Measurements from ENCODE around the gene ARHGEF3.

ARHGEF3 gene, protein sequence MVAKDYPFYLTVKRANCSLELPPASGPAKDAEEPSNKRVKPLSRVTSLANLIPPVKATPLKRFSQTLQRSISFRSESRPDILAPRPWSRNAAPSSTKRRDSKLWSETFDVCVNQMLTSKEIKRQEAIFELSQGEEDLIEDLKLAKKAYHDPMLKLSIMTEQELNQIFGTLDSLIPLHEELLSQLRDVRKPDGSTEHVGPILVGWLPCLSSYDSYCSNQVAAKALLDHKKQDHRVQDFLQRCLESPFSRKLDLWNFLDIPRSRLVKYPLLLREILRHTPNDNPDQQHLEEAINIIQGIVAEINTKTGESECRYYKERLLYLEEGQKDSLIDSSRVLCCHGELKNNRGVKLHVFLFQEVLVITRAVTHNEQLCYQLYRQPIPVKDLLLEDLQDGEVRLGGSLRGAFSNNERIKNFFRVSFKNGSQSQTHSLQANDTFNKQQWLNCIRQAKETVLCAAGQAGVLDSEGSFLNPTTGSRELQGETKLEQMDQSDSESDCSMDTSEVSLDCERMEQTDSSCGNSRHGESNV

DNA sequence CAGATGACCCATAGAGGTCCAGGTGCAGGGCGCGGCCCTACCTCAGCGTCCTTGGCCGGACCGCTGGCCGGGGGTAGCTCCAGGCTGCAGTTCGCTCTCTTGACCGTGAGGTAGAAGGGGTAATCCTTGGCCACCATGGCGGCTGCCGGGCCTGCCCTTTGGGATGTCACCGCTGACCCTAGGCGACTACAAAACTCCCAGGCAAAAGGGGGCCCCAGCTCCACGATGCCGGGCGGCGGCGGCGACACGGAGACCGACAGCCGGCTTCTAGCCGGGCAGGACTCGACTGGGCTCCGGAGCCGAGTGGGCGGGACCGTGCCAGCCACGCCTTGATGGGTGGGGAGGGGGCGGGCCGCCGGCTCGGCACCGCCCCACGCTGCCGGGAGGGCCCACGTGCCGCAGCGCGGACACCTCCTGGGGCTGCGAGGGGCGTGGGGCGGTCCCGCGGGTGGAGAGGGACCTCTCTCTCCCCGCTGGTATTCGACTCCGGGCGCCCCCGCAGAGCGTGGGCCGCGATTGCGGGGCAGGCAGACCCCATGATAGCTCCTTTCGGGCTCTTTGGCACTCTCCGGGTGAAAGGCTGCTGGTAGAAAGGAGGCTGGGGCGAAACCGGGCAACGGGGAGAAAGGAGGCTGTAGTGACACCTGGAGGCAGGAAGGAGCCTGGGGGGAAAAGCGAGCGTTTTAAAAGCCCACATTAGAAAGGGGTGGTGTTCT, at the start of gene ARHGEF3:
ARHGEF3 (minus strand) TSS at position 288 of the 716 bp plus-strand sequence; CDS start at position 137, 151 bp downstream.
- peak; percentile 94 for DNase-seq (ENCODE audit: low spot score)

DNA sequence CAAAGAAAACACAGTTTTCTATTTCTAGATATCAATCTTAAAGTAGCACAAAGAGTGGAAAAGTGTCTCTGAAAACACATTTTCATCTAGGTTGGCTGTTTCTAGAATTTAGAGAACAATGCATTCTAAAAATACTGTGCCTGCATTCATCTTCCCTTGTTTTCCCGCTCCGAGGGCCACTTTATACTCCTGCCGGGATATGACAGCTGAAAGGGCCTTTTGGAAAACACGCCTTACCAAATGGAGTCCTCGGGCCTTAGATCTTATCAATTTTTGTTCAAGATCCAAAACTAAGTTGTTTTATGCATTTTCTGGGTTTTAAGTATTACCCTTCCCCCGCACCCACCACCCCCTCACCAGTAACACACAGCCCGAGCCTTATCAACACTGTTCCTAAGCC, 47.9 kb upstream of the ARHGEF3 start:
- no peak for DNase-seq (ENCODE audit: low spot score)

DNA sequence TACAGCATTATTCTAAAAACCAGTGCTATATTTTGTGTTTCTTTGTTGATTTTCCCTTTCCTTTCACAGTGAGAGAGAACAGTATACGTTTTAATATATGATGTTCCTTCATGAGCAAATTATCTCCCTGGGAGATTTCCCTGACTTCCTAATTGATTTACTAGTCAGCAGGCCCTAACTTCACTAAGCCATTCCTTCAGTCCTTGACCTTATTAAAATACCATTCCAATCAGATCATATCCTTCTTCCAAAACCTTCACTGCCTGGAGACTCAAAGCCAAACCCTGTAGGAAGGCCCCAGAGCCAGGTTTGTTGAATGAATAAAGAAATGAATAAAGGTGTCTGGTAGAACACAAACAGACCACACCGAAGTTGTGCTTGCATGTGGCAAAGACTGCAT, 43.8 kb upstream of the ARHGEF3 start:
- DNase-seq (ENCODE audit: low spot score) = peak; percentile 40

DNA sequence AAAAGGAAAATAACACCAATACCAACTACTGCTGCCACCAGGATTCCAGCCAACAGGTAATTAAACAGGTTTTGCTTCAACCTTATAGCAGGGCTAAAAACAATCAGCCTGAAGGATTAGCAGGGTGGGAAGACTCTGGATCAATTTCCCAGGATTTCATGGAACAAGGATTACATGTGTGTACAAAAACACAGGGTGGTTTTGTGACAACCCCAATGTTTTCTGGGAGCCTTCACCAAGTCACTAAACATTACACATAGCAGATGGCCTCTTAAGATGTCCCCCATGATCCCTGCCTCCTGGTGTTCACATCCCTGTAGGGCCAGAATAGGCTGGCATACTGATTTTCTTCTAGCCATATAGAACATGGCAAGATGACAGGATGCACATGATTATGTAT, 42.8 kb upstream of the ARHGEF3 start:
- DNase-seq (ENCODE audit: low spot score) = no peak

DNA sequence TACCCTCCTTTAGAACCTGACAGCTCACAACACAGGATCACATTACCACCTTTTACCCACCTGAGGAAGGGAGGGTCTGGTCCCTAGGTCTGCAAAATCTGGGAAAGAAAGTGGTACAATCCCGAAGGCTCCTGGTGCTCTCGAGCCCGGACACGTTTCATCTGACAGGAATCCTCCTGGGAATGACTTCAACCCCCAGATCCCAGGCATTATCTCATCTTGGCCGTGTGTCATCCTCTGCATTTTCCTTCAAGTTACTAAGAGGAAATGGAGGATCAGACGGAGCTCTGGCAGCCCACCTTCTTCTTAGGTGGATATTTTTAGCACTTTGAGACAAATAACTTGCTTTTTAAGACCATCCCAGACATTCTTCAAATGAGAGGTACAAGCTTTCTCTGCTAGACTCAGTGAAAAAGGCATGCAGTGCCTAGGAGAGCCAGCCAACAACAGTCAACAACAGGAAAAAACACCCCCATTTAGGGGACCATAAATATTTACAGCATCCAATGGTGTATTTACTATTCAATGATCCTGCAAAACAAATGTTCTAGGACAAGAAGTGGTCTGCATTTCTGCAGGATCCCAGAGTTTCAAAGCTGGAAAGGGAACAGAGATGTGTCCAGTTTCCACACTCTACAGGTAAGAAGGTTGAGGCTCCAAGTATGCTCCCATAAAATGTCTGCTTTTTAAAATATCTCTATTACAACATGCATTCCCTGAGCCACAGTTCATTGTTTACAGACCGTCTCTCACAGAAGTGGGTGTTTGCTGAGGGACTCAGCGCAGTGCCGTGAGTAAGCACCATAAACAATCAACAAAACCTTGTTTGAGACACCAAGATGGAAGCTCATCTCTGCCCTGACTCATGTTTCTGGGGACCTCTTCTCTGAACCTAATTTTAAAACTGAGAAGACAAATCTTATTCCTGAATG, 38.3 kb upstream of the ARHGEF3 start:
- DNase-seq (ENCODE audit: low spot score) = peak; percentile 27

DNA sequence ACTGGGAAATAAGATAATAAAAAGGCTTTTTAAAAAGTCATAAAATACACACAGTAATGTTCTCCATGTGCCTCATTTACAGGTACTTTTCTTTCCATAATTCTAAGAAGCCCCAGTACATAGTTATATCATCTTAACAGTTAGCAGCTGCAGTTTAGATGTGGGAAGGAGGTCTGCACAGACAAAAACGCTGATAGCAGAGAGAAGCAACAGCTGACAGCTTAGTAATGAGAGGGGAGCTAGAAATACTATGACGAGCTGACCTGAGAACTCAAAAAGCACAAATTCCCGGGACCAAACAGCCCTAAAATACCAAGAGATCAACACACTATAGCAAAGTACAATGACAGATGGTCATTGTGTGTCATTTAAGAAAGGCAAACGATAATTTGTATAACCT, 36.7 kb upstream of the ARHGEF3 start:
- DNase-seq (ENCODE audit: low spot score) = no peak

DNA sequence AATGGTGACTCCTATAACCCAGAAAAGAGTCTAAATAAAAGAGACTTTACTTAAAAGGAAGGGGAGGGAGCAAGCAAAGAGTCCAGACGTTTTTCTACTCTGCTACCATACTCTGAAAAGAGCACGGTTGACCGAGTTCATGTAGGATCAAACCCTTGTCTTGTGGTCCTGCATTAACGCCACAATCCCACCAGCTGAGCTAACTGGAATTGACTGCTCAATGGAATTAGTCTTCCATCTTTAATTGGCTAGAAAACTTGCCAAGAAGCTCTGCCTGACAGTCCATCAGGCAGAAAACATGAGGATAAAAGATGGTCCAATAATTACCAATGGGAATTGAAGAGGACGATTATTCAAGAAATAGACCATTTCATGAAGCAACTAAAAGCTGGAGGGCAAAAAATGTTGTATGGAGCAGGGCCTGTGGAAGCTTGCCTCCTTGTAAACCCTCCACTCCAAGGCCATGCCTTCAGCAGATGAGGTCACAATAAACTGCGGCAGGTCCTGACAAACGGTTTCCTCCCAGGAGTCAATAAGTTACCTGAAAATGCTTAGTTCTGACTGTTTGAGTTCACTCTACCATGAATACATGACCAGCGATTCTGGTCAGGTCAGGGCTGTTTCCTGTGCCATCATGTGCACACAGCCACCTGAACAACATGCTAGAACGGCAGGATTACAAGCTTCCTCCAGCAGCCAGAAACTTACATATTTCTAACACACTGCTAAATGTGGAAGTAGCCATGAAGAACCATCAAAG, 35.6 kb upstream of the ARHGEF3 start:
- no peak for DNase-seq (ENCODE audit: low spot score)

DNA sequence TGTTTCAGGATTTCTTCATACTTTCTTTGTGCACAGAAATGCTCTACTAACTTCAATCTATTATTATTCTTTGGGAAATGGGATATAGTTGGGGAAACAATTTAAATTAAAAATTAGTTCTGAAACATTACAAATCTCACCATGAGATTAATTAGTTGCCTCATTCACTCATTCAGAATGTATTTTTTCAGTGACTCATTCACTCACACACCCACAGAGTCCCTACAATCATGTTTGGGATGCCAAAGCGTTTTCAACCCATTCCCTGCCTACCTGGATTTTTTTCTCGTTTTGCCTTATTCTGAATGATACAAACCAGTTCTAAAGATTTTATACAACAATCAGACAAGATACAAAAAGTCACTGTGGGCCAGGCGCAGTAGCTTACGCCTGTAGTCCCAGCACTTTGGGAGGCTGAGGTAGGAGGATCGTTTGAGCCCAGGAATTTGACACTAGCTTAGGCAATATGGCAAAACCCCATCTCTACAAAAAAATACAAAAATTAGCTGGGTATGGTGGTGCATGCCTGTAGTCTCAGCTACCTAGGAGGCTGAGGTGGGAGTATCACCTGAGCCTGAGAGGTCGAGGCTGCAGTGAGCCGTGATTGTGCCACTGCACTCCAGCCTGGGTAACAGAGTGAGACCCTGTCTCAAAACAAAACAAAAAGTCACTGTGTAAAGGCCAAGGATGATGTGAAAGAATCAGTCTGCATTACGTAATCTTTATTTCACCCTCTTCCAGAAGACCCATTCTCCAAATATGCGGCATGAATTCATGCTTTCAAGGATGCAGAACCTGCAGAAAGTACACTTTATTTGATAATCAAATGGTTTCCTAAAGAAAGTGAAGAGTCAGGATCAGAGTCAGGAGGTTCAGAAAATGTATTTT, 34.8 kb upstream of the ARHGEF3 start:
- DNase-seq (ENCODE audit: low spot score) = no peak

DNA sequence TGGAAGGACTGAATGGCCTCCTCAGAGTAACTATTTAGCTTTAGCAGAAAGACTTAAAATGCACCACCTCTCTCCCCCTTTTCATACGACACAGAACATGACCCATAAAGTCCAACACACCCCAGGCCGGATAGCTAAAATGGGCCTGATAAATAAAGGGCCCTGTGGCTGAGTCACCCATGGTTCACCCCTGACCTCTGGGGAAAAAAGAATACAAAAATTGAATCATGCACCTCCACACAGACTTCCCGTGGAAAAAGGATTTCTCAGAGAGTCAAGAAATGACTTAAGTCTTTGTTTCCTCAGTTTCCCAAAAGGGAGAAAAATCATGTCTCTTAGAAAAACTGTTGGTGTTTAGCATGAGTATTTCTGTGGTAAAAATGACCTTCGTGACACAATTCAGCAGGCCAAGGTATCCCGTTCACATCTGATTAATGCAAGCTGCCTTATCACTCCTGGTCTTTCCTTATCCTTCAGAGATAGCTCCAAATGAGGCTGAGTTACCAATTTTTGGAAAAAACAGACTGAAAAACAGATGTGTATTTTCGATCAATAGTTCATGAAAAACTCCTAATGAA, 34.0 kb upstream of the ARHGEF3 start:
- no peak for DNase-seq (ENCODE audit: low spot score)

DNA sequence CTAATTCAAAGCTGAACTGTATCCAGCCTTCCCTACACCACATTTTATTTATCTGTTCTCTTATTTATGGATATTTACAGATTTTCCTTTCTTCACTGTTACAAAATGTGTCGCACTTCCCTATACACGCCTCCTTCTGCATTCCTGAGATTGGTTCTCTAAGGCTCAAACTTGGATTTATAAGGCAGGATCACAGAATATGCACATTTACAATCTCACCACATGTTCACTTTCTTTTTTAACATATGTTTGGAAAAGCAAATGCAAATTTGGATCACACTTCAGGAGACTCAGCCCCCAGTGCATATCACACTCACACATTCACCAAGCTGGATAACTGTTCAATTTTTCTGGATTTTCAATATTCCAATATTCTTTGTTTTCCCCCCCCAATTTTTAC, 31.8 kb upstream of the ARHGEF3 start:
- DNase-seq (ENCODE audit: low spot score) = no peak

DNA sequence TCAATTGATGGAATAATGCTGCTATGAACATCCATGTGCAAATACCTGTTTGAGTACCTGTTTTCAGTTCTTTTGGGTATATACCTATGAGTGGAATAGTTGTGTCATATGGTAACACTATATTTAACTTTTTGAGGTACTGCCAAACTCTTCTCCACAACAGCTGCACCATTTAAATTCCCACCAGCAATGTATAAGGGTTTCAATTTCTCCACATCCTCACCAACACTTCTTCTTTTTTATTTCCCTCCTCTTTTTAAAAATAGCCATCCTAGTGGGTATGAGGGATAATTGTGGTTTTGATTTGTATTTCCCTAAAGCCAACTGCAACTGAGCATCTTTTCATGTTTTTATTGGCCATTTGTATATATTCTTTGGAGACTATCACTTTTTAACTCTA, 31.3 kb upstream of the ARHGEF3 start:
- no peak for DNase-seq (ENCODE audit: low spot score)

DNA sequence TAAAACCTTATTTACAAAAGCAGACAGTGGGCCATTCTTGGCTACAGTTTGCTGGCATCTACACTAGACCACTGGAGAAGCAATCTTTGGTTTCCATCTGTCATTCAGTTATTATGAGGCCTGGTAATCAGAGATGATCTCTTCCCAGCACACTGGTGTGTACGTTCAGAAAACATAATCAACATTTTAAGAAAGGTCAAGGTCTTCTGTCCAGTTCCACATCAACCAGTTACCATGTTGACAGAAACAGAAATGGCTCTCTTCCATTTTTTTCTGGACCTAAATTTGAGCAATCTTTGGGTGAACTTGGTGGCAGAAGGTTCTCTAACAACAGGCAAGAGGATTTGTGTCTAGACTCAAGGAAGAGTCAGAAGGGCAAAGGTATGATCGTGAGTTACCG, 29.8 kb upstream of the ARHGEF3 start:
- no peak for DNase-seq (ENCODE audit: low spot score)

DNA sequence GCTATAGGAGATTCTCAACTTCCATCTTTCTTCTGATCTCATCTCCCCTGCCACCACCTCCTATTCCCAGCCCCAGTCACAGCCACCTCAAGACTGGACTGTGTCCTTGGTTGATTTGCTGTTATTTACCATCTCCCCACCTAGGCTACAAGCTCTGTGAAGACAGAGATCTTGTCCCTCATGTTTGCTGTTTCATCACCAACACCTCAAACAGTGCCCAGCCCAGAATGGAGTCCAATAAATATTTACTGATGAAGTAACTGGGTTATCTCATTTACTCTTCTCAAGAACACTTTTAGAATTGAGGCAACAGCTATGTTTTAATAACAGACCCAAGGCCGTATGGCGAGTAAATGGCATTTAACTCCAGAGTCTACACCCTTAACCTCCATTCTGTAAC, 29.1 kb upstream of the ARHGEF3 start:
- DNase-seq (ENCODE audit: low spot score) = no peak

DNA sequence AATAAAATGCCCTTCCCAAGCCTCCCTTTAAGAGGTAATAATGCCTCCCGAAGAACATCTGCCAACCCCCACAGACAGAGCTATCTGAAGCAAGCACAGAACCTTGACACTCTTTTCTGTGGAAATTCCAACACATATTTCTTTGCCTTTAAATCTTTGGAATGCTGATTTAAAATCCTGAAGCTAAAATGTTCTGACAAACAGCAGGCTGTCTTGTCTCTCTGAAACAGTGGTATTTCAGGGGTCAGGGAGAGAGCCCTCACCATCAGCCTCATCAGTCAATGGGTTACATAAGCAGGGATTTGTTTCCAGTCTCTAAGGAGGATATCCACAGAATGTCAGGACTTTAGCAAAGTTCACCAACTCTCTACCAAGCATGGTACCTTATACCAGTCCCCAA, 27.8 kb upstream of the ARHGEF3 start:
- DNase-seq (ENCODE audit: low spot score) = no peak

DNA sequence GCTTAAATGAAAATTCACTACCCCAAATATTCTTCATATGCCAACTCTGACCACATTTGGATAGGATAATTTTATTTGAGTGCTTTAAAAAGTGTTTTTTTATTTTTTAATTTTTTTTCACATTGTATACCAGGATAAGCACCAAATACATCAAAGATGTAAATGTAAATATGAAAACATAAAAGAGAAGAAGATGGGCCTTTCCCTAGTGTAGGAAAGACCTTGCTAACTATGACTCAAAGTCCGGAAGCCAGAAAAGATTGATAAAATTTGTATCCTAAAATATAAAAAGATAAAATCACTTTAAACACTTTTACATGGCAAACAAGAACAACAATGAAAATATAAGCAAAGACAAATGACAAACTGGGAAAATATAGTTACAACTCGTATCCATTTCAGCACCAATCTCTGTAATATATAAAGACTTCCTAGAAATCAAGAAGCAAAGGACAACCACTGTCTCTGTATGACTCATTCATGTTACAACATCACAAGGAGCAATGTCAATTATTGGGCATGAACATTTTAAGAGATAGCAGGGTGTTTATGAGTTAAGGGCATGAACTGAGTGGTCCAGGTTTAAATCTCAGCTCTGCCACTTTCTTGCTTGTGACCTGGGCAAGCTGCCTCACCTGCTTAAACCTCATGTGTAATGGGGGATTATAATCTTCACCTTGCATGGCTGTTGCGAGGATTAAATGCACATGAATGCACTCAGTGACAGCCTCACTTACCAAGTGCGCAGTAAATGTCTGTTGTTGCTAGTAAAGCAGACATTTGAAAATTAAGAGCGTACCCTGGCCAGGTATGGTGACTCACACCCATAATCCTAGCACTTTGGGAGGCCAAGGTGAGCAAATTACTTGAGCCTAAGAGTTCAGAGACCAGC, 25.3 kb upstream of the ARHGEF3 start:
- DNase-seq (ENCODE audit: low spot score) = no peak

DNA sequence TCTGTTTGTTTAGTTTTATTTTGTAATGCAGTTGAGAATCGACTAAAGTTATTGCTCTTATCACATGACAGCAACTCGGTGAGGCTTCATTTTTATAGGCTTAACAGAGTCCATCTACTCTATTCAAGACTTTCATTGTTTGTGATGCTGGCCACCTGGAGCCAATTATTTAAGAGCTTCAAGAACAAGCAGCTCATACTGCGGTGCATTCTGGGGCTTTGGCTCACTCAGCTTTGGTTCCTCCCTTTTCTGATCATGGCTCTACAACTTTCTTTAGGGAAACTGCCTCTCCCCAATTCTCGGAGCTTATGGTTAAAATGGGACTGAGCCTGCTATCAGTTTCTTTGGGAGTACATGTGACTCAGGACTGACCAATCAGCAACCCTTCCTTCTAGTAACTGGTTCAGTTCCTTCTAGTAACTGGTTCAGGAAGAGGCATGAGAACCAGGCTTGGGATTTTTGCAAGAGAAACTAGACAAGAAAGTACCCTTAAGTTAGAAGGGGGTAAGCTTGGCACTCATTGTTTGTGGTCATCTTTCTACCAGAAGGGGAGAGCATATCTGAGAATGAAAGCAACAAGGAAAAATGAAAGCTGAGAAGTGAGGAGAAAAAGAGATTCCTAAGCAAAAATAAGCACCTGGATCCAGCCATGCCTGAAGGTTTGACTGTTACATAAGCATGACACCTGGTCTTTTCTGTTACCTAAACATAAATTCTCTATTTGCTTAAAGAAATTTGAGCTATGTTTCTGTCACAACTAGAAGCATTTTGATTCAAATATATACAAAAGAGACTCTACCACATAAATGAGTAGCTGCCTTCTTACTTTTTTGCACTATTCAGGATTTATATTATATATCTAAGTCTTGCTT, 24.1 kb upstream of the ARHGEF3 start:
- no peak for DNase-seq (ENCODE audit: low spot score)

DNA sequence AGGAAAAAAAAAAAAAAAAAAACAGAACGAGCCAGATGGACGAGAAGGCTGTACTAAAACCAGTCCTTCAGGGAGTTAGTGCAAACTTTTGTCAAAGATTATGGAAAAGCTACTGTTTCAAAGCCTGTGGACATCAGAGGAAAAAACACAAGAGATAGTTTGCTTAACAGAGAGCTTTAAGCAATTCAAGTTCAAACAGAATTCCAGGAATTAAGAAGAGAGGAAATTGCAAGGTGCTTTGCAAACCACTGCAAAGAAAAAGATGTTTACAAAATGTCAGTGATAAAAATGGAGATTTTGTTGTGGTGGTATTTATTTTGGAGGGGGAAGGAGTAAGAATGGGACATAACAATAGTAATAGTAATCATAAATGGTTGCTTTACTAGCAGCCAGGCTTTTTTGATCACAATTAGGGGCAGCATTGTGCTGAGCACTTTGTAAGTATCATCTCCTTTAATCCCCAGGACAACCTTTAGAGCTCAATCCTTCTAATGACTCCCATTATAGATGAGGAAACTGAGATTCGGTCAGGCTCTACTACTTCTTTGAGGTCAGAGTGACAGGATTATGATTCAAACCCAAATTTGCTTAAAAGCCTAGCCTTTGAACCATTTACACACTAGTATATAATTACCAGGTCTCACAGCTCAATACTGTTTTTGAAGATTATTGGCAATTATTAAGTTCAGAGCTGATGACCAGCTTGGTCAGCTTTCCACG, 22.4 kb upstream of the ARHGEF3 start:
- no peak for DNase-seq (ENCODE audit: low spot score)
